Measurements from ENCODE around the gene HOMER1.

HOMER1 gene

DNA sequence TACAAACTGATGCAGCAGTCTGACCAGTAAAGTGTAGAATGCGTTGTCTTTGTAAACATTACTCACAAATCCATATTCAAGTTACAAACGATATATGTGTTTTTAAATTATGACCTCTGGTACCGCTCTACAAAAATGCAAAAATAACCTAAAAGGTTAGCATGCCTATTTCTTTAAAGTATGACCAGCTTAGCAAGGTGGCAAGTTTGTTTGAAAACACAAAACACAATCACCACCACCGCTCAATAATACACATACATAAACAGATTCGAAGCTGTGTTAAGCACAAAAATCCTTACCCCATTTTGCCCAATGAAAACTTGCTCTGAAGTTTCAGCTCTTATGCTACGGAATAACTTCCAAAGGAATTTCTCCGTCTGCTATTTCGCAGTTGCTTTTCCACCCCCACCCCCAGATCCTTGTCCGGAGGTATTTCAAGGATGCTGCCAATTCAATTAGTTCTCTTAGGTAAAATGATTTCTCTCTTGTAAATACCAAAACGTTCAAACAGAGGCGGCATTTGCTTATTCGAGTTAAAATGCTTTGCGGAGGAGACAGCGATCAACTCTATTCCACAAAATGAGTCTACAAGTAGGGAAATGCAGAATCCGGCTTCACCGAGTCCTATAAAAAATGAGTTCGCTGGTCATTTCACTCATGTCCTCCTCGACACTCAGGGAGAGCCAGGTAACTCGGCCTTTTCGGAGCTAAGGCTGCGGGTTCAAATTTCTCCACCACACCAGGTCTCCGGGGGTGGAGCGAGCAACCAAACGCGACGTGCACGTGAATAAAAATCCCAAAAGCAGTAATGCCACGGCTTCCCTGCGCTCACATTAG is 1.2 kb downstream of the HOMER1 start:
- peak; percentile 36 for DNase-seq (ENCODE audit: low read depth)
- H3K4me3 ChIP-seq (ENCODE audit: low read length): peak overlapping the region; percentile 84
- TF ChIP-seq, protein P1, sequence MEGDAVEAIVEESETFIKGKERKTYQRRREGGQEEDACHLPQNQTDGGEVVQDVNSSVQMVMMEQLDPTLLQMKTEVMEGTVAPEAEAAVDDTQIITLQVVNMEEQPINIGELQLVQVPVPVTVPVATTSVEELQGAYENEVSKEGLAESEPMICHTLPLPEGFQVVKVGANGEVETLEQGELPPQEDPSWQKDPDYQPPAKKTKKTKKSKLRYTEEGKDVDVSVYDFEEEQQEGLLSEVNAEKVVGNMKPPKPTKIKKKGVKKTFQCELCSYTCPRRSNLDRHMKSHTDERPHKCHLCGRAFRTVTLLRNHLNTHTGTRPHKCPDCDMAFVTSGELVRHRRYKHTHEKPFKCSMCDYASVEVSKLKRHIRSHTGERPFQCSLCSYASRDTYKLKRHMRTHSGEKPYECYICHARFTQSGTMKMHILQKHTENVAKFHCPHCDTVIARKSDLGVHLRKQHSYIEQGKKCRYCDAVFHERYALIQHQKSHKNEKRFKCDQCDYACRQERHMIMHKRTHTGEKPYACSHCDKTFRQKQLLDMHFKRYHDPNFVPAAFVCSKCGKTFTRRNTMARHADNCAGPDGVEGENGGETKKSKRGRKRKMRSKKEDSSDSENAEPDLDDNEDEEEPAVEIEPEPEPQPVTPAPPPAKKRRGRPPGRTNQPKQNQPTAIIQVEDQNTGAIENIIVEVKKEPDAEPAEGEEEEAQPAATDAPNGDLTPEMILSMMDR (IDR thresholded peaks at IDR 0.05; ENCODE audit: insufficient read depth, low read depth, low read length, missing control alignments): no peak

DNA sequence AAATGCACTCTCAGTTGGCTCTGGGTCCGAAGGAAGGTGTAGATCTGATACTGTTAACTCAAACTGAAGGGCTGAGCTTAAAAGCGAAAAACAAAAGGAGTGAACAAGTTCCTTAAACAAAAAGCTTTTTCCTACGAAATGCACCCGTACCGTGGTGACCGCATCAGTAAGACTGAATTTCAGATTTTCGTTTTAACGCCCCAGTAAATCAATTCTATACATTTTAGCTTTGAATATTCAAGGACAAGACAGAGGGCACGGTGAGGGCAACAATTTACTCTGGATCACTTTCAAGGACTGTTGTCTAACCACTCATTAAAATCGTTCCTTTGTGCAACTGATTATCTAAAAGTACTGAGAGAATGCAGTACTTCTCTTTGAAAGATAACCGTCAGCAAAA is 1.9 kb downstream of the HOMER1 start:
- H3K4me3 ChIP-seq (ENCODE audit: low read length): peak overlapping the region; percentile 84
- no peak for DNase-seq (ENCODE audit: low read depth)
- TF ChIP-seq, protein P1 (IDR thresholded peaks at IDR 0.05; ENCODE audit: insufficient read depth, low read depth, low read length, missing control alignments): no peak

DNA sequence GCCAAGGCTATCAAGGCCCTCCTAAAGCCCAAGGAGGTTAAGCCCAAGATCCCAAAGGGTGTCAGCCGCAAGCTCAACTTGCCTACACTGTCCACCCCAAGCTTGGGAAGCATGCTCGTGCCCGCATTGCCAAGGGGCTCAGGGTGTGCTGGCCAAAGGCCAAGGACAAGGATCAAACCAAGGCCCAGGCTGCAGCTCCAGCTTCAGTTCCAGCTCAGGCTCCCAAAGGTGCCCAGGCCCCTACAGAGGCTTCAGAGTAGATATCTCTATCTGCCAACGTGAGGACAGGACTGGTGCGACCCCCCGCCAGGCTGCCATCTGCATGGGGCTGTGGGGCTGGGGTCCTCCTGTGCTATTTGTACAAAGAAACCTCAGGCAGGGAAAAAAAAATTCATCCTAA is 3.3 kb downstream of the HOMER1 start:
- TF ChIP-seq, protein P1 (IDR thresholded peaks at IDR 0.05; ENCODE audit: insufficient read depth, low read depth, low read length, missing control alignments): no peak

DNA sequence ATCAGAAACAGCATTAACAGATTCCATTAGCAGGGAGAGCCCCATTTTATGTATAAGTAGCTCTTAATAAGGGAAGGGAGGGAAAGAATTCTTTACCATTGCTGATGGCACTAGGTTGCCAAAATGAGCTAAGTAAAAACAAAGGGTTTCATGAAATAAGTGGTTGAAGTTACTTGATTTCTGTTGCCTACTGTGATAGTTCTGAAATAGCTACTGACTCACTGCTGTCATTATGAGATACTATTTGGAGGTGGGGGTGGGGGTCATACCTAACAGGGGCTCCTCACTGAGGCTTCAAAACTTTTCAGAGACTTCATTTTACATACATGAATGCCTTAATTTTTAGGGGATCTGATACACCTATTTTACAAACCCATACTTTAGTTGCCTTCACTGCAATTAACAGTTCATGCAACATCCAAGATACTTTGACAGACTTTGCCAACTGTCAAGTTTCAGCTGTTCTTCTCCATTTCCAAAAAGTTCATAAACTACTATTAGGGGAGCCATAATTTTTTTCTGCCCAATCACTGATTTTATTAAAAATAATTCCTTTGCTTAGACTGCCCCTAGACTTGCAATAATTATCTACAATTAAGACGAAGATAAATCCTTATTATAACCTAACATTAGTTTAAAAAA is 4.6 kb downstream of the HOMER1 start:
- TF ChIP-seq, protein P1 (IDR thresholded peaks at IDR 0.05; ENCODE audit: insufficient read depth, low read depth, low read length, missing control alignments): no peak
- no peak overlapping the region for H3K4me3 ChIP-seq (ENCODE audit: low read length)
- no peak for DNase-seq (ENCODE audit: low read depth)

More for the DNA sequence above, 3.3 kb downstream of the HOMER1 start:
- DNase-seq (ENCODE audit: low read depth): no peak
- H3K4me3 ChIP-seq (ENCODE audit: low read length): peak overlapping the region; percentile 84

GRCh38 chr5:79508794-79509193 is 5.1 kb downstream of the HOMER1 start:
- TF ChIP-seq, protein P1 (IDR thresholded peaks at IDR 0.05; ENCODE audit: insufficient read depth, low read depth, low read length, missing control alignments): no peak
- H3K4me3 ChIP-seq (ENCODE audit: low read length): no peak overlapping the region

DNA sequence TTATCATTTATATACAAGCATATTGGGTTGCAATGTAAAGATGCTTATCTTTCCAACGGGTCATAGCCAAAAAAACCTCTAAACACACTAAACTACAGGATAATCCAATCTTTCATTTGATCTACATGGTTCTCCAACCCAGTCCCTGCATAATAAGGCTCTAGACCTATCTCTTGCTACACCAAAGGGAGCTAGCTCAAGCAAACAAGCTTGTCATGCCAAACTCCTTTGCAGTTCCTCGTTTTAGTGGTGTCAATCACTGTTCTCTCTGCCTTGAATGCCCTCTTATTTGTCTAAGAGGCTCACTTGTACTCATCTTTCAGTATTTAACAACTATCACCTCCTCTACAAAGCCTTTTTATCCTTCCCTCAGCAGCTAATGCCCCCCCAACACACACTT is 5.6 kb downstream of the HOMER1 start:
- no peak for DNase-seq (ENCODE audit: low read depth)
- TF ChIP-seq, protein P1 (IDR thresholded peaks at IDR 0.05; ENCODE audit: insufficient read depth, low read depth, low read length, missing control alignments): no peak
- no peak overlapping the region for H3K4me3 ChIP-seq (ENCODE audit: low read length)

More at GRCh38 chr5:79508794-79509193, 5.1 kb downstream of the HOMER1 start:
- DNase-seq (ENCODE audit: low read depth): no peak
